UCSD-AML1 (cell line): ENCODE results near the gene ADAMTSL2.

ENCODE experiments used
- DNase-seq: peaks from one replicate; lab custom pipeline; 2025; ENCODE audit not compliant: unreplicated experiment; lab: John Stamatoyannopoulos, UW

ADAMTSL2 gene

GRCh38 chr9:133603135-133603927 is 68.8 kb downstream of the ADAMTSL2 start:
- no peak for DNase-seq

DNA sequence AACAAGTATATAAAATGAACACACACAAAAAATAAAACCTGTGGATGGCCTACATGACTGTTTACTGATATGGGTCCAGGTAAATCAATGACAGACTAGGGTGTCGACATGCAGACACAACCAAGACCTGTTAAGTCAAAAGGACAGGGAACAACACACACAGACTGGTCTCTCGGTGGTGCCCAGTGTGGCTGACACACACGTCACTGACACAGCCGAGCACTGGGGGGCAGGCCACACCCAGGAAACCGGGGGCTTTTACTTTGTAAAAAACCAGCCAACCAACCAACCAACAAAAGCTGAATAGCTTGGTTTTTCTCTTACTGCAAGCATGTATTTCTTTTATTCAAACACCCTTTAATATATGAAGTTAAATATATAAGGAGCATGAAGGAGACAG is 69.7 kb downstream of the ADAMTSL2 start:
- DNase-seq: peak; percentile 19

DNA sequence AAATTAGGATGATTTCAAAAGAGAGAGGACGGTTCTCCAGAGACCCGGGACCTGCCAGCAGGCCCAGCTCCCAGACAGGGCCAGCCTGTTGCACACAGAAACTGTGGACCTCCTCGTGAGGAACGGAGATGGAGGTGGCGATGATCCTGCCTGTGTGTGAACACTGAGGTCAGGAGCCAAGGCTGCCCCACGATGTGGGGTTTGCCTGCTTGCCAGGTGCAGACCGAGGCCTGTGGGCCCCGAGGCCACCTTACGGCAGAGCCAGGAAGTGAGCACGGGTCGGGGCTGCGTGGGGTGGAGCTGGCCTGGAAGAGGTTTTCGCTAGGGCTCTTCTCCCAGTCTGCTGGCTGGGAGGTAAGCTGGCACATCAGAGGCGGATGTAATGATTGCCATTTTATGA is 70.4 kb downstream of the ADAMTSL2 start:
- no peak for DNase-seq

DNA sequence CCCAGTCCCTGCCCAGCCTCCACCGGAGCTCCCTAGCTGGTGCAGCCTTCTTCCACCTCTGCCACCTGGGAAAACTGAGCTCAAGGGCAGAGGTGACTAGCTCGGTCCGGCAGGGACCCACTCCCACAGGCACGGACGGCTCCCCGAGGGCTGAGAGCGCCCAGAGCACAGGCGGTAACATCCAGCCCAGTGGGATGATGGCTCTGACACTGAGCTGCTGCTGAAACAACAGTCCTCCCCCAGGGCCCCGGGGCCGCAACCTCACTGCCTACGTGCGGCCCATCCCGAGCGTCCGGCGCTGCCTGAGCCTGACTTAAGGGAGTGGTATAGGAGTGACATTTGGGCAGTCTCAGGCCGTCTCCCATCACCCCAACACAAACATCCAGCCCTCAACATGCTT is 70.9 kb downstream of the ADAMTSL2 start:
- DNase-seq: no peak

- DNase-seq: no peak
Measured at GRCh38 chr9:133605856-133606707, 71.6 kb downstream of the ADAMTSL2 start.

DNA sequence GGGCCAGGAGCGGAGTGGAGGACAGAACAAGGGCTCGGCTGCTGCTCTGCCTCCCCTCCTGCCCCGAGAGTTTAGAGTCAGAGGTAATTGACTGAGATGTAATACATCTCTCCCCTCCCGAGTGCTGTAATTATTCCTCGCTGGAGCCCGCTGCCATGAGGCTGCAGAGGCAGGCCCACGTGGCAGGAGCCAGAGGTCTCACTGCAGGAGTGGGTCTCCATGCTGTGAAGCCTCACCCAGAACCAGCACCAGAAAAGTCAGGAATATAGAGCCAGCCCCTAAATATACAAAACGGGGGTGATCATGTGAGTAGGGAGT is 72.2 kb downstream of the ADAMTSL2 start:
- DNase-seq: no peak

GRCh38 chr9:133607381-133607780 is 72.9 kb downstream of the ADAMTSL2 start:
- DNase-seq: no peak

DNA sequence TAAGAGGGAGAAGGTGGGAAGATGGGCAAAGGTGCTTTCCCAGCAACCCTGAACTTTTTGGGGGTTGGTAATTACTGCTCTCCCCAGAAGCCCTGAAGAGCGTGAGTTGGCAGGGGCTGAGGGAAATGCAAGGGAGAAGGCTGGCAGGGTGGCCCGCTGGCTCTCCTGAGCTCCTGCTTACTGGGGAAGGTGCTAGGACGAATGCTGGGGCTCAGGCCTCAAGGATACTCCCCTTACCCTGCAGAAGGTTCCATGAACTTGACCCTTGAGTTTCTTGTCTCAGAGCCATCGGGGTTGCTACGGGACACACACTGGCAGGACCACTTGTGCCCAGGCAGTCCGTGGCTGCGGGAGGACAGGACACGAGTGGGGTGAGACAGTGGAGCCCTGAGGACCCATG is 73.5 kb downstream of the ADAMTSL2 start:
- no peak for DNase-seq

GRCh38 chr9:133608382-133608781 is 73.9 kb downstream of the ADAMTSL2 start:
- DNase-seq: no peak

- DNase-seq: no peak
Measured at GRCh38 chr9:133608889-133609288, 74.4 kb downstream of the ADAMTSL2 start.

DNA sequence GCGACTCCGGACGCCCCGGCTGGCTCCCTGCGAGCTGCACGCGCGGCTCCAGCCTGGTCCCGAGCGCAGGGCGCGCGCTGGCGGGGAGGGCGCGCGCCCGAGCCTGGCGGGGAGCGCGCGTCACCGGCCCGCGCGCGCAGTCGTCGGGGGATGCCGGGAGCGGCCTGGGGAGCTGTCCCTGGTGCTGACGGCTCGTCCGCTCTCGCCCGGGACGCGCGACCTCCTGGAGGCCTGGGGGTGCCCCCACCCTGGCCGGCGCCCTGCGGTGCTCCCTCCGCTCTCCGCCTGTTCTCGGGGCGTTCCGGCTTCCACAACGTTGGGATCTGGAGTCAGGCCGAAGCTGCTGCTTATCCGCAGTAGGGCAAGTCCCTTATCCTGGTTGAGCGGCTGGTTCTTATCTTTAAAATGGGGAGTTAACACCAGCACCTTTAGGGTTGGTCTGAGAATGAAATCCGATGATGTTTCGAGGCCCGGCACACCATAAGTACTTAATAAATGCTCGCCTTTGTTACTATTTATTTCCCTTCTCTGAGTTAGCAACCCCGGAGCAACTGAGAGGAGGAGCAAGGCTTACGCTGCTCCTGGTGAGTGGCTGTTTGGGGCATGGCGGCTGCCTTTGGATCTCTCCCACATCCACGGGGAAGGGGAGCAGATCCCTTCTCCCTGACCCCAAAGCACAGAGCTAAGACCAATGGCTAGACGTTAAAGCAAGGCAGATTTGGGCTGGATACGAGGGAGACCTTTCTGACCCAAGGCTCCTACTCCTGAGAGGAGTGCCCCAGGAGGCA is 75.0 kb downstream of the ADAMTSL2 start, which contains the start of gene FAM163B:
Gene FAM163B, minus strand, starts transcription at position 79 of the 788 bp plus-strand sequence. CDS start 29,166 bp downstream, outside the sequence.
- DNase-seq: no peak

DNA sequence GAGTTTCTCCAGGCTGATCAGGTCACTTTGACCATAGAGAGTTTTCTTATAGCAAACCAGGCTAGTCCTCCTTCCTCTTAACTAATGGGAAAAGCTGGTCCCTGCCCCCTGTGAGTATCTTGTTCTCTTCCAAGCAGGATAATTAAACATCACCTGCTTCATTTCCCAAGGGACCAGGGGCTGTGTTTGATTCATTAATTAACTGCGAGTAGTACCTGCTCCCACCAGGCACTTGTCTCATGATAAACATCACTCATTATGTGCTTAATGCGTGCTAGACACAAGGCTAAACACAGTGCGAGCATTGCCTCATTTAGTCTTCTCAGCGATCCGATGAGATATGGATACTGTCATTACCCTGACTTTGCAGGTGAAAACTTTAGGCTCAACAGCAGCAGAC is 76.3 kb downstream of the ADAMTSL2 start:
- no peak for DNase-seq

DNA sequence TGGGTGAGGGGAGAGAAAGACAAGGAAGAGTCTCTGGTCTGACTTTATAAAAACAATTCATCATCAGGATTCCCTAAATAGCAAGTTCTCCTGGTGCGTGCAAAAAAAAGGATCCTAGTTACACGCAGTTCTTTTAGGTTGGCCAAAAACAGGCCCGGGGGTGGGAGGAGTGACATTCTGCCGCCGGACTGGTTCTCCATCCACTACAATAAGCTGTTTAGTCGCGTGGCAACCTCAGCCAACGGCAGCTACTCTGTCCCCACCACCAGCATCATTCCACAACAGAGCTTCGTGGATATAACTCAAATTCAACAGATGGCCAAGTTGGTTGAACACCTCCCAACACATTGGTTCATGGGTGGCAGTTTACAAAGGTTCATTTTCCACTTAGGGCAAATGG is 77.5 kb downstream of the ADAMTSL2 start:
- DNase-seq: no peak

- DNase-seq: no peak
Measured at GRCh38 chr9:133612816-133613215, 78.3 kb downstream of the ADAMTSL2 start.

DNA sequence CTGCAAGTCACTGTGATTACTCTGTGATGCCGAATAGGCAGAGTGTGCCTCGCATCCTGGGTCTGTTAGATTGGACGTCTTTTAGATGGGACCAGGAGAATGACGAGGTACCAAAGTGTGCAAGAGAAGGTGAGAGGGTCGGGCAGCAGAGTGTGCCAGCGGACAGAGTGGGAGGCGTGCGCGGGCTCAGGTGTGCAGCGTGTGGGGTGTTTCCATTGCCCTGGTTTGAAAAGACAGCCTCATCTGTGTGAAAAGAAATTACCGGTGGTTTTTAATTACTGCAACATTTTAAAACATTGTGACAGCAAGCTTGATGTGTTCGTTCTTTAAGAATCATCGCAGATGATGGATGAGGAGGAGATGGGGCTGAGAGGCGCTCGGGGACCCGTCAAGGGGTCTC is 78.9 kb downstream of the ADAMTSL2 start:
- DNase-seq: no peak

DNA sequence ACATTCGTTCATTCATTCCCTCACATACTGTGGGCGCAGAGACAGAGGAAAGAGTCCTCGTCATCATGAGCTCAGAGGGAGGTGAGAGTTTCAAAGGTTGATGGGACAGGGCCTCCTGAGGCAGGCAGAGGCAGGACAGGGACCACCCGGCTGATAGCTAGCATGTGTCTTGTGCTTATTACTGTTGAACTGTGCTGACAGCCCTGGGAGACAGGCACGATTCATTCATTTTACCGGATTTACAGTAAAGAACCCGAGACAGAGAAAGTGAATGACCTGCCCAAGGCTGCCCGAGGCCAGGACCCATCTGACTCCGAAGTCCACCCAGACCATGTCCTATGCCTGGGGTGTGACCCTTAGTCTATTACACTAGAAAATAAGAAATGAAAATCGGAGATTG is 79.6 kb downstream of the ADAMTSL2 start:
- no peak for DNase-seq

DNA sequence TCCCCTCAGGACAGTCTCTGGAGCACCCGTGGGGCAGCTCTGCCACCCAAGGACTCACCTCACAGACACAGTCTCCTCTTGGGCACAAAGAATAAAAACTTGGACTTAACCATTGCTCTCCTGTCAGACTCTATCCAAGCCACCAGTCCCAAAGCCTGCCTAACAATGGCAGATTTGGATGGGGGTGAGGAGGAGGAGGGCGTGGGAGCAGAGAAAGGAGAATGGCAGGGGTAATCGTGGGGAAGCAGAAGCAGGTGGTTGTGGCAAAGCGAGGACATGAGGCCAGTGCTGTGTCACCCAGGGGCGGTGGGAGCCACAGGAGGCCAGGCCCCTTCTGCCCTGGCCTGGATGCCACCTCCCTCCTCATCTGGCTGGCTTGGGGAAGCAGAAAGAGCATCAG is 80.2 kb downstream of the ADAMTSL2 start:
- DNase-seq: no peak

DNA sequence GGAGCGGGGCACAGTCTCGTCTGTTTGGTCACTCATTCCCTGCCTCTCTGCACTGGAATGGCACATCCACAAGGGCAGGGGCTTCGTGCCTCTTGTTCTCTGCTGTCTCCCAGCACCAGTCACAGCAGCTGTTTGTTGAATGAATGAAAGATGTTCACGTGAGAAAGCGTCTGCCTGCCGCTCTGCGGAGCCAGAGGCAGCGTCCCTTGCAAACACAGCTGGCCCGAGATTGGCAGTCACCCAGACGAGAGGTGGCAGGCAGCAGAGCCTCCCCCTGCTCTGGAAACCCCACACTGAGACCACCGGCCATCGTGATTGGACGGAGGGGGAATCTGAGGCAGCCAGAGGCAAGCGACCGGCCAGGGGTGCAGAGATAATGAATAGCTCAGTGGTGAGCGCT is 80.7 kb downstream of the ADAMTSL2 start:
- DNase-seq: no peak

DNA sequence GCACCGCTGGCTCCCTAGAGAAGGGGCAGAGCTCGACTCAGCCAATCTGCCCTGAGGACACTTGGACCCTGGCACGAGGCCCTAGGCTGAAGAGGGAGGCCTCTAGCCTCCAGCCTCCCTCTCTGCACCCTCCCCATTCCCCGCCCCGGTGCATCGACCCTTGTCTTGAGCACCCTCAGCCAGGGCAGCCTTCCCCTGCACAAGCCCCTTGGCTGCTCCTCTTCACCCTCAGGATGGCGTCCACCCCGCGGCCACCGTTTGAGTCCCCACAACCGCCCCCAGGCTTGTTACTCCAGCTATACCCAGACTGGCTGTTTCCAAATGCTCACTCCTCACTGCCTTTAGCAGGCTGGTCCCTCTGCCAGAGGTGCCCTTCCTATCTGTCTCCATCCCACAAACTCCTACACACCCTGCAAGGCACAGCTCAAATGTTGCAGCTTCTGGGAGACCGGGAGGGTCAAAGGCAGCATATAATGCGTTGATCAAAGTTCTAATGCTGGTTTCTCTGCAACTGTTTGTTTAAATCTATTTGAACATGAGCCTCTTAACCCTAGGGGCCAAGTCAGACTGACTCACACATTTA is 81.2 kb downstream of the ADAMTSL2 start:
- no peak for DNase-seq

DNA sequence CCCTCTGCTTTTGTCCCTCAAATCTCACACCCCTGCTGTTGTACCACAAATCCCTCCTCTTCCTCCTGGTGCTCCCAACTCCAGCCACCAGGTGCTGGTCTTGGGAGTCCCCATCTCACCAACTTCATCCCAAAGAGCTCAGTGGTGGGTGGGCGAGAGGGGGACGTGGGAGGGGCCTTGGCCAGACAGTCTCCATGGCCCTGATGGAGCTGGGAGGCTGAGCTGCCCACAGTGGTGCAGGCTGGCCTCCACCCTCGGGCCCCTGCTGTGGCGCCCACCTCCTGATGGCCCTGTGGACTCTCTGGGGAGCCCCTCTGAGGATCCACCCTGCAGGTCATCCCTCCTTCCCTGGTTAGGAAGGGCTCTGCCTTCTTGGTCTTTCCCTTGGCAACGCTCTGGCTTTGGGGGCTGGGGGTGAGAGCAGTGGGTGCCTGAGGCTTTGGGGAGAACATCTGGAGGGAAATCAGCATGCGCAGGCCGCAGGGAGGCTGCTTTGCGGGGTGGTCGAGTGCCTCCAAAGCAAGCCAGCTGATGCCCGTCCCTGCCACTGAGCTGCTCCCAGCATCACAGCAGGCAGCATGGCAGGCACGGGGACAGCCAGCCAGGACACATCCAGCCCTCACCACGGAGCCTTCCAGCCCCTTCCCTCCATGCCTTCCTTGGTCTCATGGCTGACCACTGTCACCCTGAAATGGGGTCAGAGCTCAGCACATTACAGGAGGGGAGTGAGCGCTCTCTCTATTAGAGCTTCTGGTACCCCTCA is 82.3 kb downstream of the ADAMTSL2 start:
- DNase-seq: no peak
